Ovary (tissue), 3 donors: ENCODE measurements around the gene FBXW2.

Experiments used
- POLR2A ChIP-seq: fragments of 450-650 bp; IDR thresholded peaks from one replicate; pipeline ENCODE4 v1.6.1; 2017; ENCODE audit warnings: antibody characterized with exemption, mild to moderate bottlenecking, moderate library complexity
- TF ChIP-seq, protein P1 (sequence below), 3 donors: fragments of 450-650 bp in 2 of 3; fragments of 200-600 bp in 1 of 3; IDR thresholded peaks; one replicate each; pipeline versions ENCODE4 v1.5.1 to v1.8.0; 2016 to 2022; ENCODE audit warnings: antibody characterized with exemption in 3 of 3, mild to moderate bottlenecking in 1 of 3
- donor health status: DM: no; HTN: no; CAD: no.

DNA sequence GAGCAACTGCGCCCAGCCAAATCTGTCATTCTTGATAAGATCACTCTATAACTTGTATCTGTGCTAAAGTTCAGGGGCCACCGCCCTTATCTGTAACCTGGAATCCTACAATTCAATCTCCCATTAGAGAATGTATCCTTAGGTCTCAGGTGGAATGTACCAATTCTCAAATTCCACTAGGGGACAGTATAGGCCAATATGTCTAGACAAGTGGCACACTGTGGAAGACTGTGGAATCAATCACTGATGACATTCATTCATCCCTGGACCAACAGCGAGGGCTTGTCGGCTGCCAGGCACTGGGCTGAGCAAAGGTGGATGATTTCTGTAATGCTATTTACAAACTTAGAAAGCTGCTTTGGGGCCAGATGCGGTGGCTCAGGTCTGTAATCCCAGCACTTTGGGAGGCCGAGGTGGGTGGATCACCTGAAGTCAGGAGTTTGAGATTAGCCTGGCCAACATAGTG lies 50.2 kb downstream of the FBXW2 start:
- TF ChIP-seq, protein P1, sequence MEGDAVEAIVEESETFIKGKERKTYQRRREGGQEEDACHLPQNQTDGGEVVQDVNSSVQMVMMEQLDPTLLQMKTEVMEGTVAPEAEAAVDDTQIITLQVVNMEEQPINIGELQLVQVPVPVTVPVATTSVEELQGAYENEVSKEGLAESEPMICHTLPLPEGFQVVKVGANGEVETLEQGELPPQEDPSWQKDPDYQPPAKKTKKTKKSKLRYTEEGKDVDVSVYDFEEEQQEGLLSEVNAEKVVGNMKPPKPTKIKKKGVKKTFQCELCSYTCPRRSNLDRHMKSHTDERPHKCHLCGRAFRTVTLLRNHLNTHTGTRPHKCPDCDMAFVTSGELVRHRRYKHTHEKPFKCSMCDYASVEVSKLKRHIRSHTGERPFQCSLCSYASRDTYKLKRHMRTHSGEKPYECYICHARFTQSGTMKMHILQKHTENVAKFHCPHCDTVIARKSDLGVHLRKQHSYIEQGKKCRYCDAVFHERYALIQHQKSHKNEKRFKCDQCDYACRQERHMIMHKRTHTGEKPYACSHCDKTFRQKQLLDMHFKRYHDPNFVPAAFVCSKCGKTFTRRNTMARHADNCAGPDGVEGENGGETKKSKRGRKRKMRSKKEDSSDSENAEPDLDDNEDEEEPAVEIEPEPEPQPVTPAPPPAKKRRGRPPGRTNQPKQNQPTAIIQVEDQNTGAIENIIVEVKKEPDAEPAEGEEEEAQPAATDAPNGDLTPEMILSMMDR (IDR thresholded peaks at IDR 0.05): peak in 1 of 3 donors; percentile 26
- no peak for TF ChIP-seq POLR2A
